MM.1S (cell line): Measurements from ENCODE around the gene SPACA5B.
"Not testable (repeated sequence)": the region's sequence is repeated elsewhere in the genome, so short reads cannot be mapped to it uniquely, and the experiment has no call there.

ENCODE experiments used
- DNase-seq: peaks from one replicate; pipeline ENCODE4 v3.0.0-alpha.2; 2015
- H2AFZ ChIP-seq: fragments of 300-600 bp; sonication (generic); 2 replicates; pipeline ENCODE4 v1.6.0; 2016; ENCODE audit warnings: antibody characterized with exemption, low read length
- H3F3A ChIP-seq: fragments of 300-600 bp; sonication (generic); 2 replicates; pipeline ENCODE4 v1.6.1; 2016; ENCODE audit warnings: mild to moderate bottlenecking, antibody characterized with exemption, low read length, moderate library complexity, mixed read lengths; ENCODE audit not compliant: insufficient read depth
- H3K27ac ChIP-seq: fragments of 300-600 bp; sonication (generic); 2 replicates; pipeline ENCODE4 v1.5.1; 2016; ENCODE audit warnings: mild to moderate bottlenecking, low read length
- H3K27me3 ChIP-seq: fragments of 300-600 bp; sonication (generic); replicated peaks from 2 replicates; pipeline ENCODE4 v1.6.0; 2016; ENCODE audit warnings: low read length; ENCODE audit not compliant: insufficient read depth
- H3K36me3 ChIP-seq: fragments of 300-600 bp; sonication (generic); replicated peaks from 2 replicates; pipeline ENCODE4 v1.6.1; 2016; ENCODE audit warnings: mild to moderate bottlenecking, low read length, mixed read lengths; ENCODE audit not compliant: insufficient read depth
- H3K4me1 ChIP-seq: fragments of 300-600 bp; sonication (generic); 2 replicates; pipeline ENCODE4 v1.6.1; 2016; ENCODE audit warnings: low read length, mixed read lengths
- H3K4me2 ChIP-seq: fragments of 300-600 bp; sonication (generic); 2 replicates; pipeline ENCODE4 v1.6.0; 2016; ENCODE audit warnings: low read depth, low read length
- H3K4me3 ChIP-seq: fragments of 300-600 bp; sonication (generic); 2 replicates; pipeline ENCODE4 v1.5.1; 2016; ENCODE audit warnings: low read length, mixed read lengths
- H3K79me2 ChIP-seq: fragments of 300-600 bp; sonication (generic); 2 replicates; pipeline ENCODE4 v1.6.1; 2016; ENCODE audit warnings: mixed run types, low read length, mixed read lengths
- H3K9ac ChIP-seq: fragments of 300-600 bp; sonication (generic); 2 replicates; pipeline ENCODE4 v1.6.1; 2016; ENCODE audit warnings: low read length, mixed read lengths
- H3K9me2 ChIP-seq: fragments of 300-600 bp; sonication (generic); replicated peaks from 2 replicates; pipeline ENCODE4 v1.6.1; 2016; ENCODE audit warnings: mild to moderate bottlenecking, low read length, mixed read lengths; ENCODE audit not compliant: insufficient read depth
- H3K9me3 ChIP-seq: fragments of 300-600 bp; sonication (generic); replicated peaks from 2 replicates; pipeline ENCODE4 v1.6.1; 2016; ENCODE audit warnings: mild to moderate bottlenecking, low read length, mixed read lengths; ENCODE audit not compliant: insufficient read depth
- H4K20me1 ChIP-seq: fragments of 300-600 bp; sonication (generic); 2 replicates; pipeline ENCODE4 v1.6.1; 2016; ENCODE audit warnings: mild to moderate bottlenecking, low read length, moderate library complexity, mixed read lengths; ENCODE audit not compliant: insufficient read depth
- TF ChIP-seq, protein P1 (sequence below): fragments of 300-600 bp; sonication (generic); IDR thresholded peaks from 2 replicates; pipeline ENCODE4 v1.5.1; 2016; ENCODE audit warnings: antibody characterized with exemption, low read length, mixed read lengths

SPACA5B gene

DNA sequence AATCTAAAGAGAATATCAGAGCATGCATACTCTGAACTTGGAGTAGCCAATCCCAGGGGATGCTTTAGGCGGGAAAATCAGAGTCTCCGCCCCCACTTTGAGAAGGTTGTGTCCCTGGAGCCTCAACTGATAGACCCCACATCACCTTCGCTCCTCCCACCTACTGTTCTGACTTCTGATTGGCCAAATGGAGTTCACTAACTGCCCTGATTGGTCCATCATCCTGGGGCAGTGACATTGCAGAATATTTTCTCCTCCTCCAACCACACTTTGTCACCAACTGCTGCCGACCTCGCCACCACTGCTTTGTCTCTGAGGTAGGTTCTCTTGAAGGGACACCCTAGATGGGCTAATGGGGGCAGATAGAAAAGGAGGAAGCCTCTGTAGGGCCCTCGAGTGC, 22.7 kb upstream of the SPACA5B start:
- Histone ChIP-seq H3K4me2 (no peak overlapping the region), H3K36me3 (no peaks in the 10 kb centered on the region), H3F3A (no peaks in the 10 kb centered on the region), H3K27me3 (no peaks in the 10 kb centered on the region), H3K27ac (no peak overlapping the region), H2AFZ (no peak overlapping the region), H3K79me2 (no peaks in the 10 kb centered on the region), H3K9ac (no peak overlapping the region), H3K9me3 (no peaks in the 10 kb centered on the region), H4K20me1 (no peaks in the 10 kb centered on the region), H3K4me1 (no peaks in the 10 kb centered on the region), H3K9me2 (no peaks in the 10 kb centered on the region), H3K4me3 (no peak overlapping the region)
- no peak for DNase-seq
- TF ChIP-seq, protein P1, sequence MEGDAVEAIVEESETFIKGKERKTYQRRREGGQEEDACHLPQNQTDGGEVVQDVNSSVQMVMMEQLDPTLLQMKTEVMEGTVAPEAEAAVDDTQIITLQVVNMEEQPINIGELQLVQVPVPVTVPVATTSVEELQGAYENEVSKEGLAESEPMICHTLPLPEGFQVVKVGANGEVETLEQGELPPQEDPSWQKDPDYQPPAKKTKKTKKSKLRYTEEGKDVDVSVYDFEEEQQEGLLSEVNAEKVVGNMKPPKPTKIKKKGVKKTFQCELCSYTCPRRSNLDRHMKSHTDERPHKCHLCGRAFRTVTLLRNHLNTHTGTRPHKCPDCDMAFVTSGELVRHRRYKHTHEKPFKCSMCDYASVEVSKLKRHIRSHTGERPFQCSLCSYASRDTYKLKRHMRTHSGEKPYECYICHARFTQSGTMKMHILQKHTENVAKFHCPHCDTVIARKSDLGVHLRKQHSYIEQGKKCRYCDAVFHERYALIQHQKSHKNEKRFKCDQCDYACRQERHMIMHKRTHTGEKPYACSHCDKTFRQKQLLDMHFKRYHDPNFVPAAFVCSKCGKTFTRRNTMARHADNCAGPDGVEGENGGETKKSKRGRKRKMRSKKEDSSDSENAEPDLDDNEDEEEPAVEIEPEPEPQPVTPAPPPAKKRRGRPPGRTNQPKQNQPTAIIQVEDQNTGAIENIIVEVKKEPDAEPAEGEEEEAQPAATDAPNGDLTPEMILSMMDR = no peak

DNA sequence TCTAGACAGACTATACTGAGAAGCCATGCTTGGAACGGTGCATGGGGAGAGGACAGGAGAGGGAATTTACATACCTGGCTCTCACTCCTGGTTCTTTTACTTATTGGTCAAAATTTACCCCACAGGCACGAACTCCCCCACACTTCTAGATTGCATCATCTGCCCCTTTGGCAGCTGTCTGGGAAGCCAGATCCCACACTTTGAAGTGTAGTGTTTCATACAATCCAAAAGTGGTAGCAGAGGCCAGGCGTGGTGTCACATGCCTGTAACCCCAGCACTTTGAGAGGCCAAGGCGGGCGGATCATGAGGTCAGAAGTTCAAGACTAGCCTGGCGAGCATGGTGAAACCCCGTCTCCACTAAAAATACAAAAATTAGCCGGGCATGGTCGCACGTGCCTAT, 5.1 kb upstream of the SPACA5B start:
- not testable (repeated sequence) for H3K27me3 ChIP-seq, H3K9ac ChIP-seq, H3K36me3 ChIP-seq, H3K9me3 ChIP-seq, H3K27ac ChIP-seq, H3K4me2 ChIP-seq, DNase-seq, H3K79me2 ChIP-seq, H4K20me1 ChIP-seq, H2AFZ ChIP-seq, H3K9me2 ChIP-seq, H3F3A ChIP-seq, H3K4me3 ChIP-seq, H3K4me1 ChIP-seq

DNA sequence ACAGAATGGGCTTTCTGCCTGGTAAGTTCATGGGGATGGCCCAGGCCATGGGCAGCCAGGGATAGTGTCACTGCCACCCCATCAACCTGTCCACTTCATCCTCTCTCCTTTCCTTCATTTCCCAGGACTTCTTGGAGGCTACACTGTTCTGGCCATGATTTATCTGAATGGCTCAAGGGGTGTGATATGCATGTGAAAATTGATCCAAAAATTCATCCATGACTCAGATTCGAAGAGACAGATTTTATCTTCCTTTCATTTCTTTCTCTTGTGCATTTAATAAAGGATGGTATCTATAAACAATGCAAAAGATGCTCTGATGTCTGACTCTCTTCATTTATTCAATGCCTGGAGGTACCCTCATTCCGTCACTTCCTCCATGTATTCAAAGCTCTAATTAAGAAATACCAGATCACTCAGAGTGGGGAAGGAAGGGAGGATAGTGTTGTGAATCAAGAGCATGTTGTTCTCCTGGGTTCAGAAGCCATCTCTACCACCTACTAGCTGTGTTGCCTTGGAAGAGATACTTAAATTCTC, 1.9 kb downstream of the SPACA5B start:
- H3K4me3 ChIP-seq, H3K9me2 ChIP-seq, H3K9me3 ChIP-seq: not testable (repeated sequence)

DNA sequence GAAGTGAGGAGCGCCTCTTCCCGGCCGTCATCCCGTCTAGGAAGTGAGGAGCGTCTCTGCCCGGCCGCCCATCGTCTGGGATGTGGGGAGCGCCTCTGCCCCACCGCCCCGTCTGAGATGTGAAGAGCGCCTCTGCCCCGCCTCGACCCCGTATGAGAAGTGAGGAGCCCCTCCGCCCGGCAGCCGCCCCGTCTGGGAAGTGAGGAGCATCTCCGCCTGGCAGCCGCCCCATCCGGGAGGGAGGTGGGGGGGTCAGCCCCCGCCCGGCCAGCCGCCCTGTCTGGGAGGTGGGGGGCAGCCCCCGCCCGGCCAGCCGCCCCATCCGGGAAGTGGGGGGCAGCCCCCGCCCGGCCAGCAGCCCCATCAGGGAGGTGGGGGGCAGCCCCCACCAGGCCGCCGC, 8.7 kb downstream of the SPACA5B start:
- H3K79me2 ChIP-seq, H4K20me1 ChIP-seq, H3K27me3 ChIP-seq, H3K4me2 ChIP-seq, H3K9ac ChIP-seq, H3K9me3 ChIP-seq, H3K4me3 ChIP-seq, H2AFZ ChIP-seq, H3K9me2 ChIP-seq, H3K27ac ChIP-seq, H3K4me1 ChIP-seq, H3F3A ChIP-seq, DNase-seq, H3K36me3 ChIP-seq: not testable (repeated sequence)

More for the DNA sequence above, 1.9 kb downstream of the SPACA5B start:
- not testable (repeated sequence) for H3K4me1 ChIP-seq, H3F3A ChIP-seq, H4K20me1 ChIP-seq, H2AFZ ChIP-seq, H3K79me2 ChIP-seq, H3K36me3 ChIP-seq, H3K27me3 ChIP-seq, H3K27ac ChIP-seq, H3K4me2 ChIP-seq, H3K9ac ChIP-seq, DNase-seq

DNA sequence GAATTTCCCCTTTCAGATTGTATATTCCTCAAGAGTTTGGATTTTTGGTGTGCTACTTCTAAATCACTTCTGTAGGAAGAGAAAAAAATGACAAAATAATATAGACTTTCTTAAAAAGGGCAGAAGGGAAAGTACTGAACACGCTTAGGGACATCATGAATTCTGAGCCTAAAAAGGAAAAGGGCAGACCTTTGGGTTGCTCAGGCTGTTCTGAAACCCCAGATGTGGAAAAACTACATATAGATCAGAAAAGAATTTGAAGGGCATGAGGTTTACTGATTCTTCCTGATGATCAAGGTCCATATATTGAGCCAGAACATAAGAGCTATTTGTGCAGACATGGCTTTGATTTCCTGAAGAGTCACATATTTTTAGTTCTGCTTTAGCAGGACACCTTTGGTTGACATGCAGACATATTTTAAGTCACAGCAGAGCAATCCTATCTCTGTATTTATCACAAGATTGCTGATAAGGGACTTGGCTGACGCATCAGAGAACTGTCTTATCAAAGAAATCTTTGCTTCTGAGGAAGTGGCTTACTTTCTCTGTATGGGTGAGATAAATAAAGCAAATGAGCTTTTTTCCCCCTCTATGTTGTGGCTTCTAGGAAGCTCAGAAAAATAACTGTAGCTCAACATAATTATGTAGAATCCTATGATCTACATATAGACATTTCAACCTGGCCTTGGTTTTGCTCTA, 11.5 kb downstream of the SPACA5B start:
- not testable (repeated sequence) for DNase-seq, H2AFZ ChIP-seq, H3K9me2 ChIP-seq, H3K4me2 ChIP-seq, H3K27me3 ChIP-seq, H3K4me3 ChIP-seq, H3K27ac ChIP-seq, H3K9ac ChIP-seq, H3K4me1 ChIP-seq, H3K9me3 ChIP-seq, H3K36me3 ChIP-seq, H3K79me2 ChIP-seq, H4K20me1 ChIP-seq, H3F3A ChIP-seq

DNA sequence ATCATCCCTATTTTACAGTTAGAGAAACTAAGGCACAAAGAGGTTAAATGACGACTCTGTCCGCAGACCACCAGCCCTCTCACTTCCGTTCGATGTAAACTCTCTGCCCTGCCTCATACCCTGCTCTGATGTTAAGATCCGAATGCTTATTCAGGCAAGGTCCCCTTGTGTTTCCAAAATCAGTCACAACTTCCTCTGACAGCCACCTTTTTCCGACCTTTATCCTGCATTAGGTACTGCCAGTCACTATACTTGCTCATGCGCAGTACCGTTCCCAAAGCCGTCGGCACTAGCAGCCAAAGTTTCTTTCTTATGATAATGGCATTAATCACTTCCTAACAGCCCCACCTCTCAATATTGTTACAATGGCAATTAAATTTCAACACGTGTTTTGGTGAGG, 12.3 kb downstream of the SPACA5B start:
- not testable (repeated sequence) for H3K4me3 ChIP-seq, H3K27ac ChIP-seq, H3K27me3 ChIP-seq, H4K20me1 ChIP-seq, H3K79me2 ChIP-seq, H3K36me3 ChIP-seq, H3K9me3 ChIP-seq, H3K9me2 ChIP-seq, H2AFZ ChIP-seq, H3F3A ChIP-seq, H3K4me1 ChIP-seq, H3K9ac ChIP-seq, H3K4me2 ChIP-seq, DNase-seq
